HG03060 (cell line): ENCODE measurements around the gene CNTN4.

ENCODE experiments used
- ATAC-seq: cut with Tn5 transposase; IDR thresholded peaks from one replicate; pipeline ENCODE4 v1.9.1; 2021; ENCODE audit warnings: low read depth, moderate number of reproducible peaks; ENCODE audit not compliant: unreplicated experiment

Gene CNTN4

GRCh38 chr3:2375376-2375775, 276.7 kb downstream of the CNTN4 start:
- ATAC-seq: no peak

GRCh38 chr3:2377281-2377680, 278.6 kb downstream of the CNTN4 start:
- ATAC-seq: no peak

DNA sequence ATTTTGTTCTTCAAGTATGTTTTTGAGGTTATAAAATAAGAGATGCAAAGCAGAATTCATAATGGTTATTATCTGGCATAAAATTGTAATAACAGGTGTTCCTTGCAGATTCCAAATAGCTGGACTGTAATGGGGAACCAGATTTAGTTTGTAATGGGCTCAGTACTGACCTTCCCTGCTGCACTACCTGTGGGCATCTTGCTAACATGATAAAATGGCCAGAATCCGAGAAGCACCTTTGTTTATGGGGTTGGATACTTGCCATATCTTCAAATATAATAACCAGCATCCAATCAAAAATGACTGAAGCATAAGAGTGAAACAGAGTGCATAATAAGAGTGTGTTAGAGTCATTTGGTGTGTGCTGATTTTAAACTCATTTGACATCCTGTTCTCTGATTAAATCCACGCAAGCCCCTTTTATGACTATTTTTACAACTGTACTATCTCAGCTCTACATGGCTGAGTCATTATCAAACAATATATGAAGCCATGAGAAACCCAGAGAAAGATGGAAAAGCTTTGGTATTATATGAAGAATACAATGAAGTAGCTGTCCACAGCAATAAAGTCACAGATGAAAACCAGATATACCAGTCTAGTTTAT, 292.4 kb downstream of the CNTN4 start:
- no peak for ATAC-seq

GRCh38 chr3:2391896-2392295, 293.2 kb downstream of the CNTN4 start:
- no peak for ATAC-seq

GRCh38 chr3:2392981-2393380, 294.3 kb downstream of the CNTN4 start:
- ATAC-seq: no peak

DNA sequence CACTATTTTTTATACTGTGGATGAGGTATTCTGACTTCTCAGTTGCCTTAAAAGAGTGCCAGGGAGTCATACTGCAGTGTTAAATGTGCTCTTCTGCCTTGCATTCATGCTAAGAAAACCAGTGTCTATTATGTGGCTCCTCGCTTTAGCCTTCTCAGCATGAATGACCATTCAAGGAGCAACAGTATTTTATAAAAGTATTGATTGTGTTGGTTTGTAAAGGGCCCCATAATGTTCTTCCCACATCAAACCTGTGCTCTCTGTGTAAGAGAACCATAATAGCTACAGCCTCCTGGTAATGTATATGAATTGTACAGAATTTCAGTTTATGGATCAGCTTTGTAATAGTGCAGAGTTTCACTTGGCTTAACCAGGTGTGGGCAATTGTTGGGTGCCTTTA, 316.4 kb downstream of the CNTN4 start:
- ATAC-seq: no peak

DNA sequence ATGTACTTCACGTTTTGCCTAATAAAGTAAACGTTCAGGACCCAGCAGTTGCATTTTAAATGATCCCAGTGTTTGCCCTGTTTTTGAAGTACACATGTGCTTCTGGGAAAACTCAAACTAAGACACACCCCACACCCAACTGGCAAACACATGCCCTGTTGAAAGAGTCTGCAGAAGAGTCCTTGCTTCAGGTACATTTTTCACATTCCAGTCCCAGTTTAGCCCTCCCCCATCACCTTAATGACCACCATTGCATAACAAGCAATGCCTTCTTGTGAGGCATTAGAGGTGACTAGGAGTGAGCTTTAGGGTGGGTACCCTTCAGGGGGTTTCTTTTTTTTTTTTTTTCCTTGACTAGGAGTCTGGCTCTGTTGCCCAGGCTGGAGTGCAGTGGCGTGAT, 322.3 kb downstream of the CNTN4 start:
- ATAC-seq: no peak

GRCh38 chr3:2423143-2423542, 324.5 kb downstream of the CNTN4 start:
- ATAC-seq: no peak

- ATAC-seq: no peak
Measured at GRCh38 chr3:2441558-2441957, 342.9 kb downstream of the CNTN4 start.

- no peak for ATAC-seq
Measured at GRCh38 chr3:2446146-2446545, 347.5 kb downstream of the CNTN4 start.

GRCh38 chr3:2452249-2452648, 353.6 kb downstream of the CNTN4 start:
- ATAC-seq: no peak

DNA sequence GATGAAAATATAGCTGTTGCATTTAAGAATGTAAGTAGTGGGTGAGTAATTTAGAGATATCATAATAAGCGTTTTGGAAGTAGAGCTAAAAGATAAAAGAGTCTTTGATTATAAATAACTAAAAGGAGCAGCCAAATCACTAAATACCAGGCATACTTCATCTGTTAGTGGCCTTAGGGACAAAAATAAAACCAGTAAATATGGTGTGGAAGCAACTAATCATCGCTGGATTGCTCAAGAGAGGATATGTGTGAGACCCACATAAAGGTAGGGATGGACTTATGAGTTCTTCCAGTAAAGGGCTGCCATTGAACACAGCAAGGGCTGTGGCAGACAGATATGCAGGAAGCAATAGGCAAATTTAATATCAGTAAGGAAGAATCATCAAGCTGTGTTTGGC, 356.2 kb downstream of the CNTN4 start:
- no peak for ATAC-seq

DNA sequence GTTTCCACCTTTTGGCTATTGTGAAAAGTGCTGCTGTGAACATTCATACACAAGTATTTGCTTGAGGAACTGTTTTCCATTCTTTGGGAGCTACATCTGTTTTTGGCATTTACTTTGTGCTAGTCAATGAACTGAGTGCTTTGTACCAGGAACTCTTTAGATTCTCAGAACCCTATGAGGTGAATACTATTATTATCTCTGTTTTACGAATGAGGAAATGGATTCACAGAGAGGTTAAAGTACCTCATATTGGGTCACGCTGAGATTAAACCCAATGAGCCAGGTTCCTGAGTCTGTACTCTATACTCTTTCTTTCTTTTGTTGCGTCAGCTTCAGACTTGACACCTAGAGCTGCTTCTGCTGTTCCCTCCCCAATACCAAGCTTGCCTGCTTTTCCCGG, 358.1 kb downstream of the CNTN4 start:
- no peak for ATAC-seq

GRCh38 chr3:2458816-2459215, 360.1 kb downstream of the CNTN4 start:
- ATAC-seq: no peak

DNA sequence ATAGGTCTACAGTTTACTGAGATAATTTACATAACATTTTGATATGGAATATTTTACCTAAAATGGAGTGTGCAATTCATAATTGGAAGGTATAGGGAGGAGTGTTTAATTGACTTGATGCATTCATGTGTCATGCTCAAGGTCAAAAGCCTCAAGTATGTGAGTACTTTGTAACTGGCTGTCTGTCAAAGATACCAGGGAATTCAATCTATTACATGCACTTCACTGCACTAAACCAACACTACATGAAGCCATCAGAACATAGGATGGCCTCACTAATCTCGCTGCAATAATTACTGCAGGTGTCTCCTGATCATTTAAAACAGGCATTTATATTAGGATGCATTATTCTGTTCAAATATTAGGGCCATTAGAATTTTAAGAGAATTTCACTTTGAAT, 367.2 kb downstream of the CNTN4 start:
- no peak for ATAC-seq

DNA sequence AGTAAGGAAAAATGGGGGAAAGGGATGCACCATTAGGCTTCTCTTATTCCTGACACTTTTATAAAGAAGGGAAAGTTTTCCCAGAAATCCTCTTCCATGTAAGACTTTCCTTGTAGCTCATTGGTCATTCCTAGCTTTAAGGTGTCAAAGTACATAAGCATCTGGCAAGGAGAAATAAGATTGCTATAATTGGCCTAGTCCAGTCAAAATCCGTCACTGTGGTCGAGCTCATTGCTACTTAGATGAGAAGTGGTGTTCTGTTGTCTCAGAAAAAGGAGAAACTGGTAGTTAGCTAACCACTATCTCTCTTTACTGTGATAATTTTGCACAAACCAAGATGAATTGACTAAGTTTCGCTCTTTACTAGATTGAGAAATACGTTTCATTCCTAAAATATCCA, 370.1 kb downstream of the CNTN4 start:
- no peak for ATAC-seq

DNA sequence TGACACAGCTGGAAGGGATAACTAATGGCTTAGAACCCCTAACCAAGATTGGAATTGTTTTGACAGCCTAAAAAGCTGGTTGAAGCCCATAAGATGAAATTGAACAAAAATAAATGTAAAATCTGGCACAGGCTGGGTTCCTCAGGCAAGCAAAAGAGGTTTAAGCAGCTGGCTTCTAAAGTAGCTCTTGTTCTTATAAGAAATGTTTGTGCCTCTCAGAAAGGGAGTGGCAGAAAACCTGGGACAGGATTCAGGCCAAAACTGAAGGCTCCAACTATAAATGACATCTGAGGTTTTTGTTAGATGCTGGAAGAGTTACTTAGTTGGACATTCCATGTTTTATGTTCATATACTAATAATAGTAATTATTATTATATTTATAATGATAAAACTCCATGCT, 378.3 kb downstream of the CNTN4 start:
- ATAC-seq: no peak

DNA sequence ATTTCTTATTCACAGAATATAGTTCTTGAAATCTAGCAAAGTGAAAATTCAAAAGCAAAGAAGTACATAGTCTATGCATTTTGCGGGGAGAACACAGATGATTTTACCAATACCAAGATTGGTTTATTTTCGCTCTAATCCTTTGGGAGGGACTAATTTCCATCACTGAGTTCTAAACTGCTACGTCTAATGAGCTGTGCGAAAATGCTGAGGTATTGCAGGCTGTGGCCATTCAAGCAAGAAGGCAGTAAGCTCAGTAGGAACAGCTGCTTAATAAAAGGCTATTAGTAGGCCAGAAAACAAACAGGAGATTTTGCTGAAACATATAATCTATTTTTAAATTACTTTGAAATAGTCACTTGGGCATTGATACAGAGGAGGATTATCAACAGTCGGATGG, 379.0 kb downstream of the CNTN4 start:
- ATAC-seq: no peak

DNA sequence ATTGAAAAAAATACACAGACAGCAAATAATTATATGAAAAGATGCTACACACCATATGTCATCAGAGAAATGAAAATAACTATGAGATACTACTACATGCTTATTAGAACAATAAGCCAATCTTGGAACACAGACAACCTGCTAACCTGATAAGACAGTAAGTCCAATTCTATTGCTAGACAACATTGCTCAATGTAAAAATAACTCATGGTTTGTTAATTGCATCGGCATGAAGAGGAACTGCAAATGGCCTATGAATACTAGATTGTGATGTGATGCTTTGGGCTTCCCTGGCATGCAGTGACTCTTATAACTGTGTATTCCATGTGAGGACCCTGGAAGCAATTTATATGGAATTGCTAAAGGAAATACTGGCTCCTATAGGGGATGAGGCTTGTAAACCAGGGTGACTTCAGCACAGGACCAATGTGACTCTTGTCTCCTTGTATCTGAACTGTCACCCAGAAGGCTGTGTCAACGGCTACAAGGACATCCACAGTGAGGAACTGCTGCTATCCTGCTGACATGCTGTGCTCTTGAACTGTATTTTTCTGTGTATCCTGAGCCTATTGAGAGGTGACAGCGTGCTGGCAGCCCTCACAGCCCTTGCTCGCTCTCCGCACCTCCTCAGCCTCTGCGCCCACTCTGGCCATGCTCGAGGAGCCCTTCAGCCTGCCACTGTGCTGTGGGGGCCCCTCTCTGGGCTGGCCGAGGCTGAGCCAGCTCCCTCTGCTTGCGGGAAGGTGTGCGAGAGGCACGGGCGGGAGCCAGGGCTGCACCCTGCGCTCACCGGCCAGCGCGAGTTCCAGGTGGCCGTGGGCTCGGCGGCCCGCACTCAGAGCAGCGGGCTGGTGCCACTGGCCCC, 385.7 kb downstream of the CNTN4 start:
- no peak for ATAC-seq

GRCh38 chr3:2485027-2485375, 386.3 kb downstream of the CNTN4 start:
- ATAC-seq: no peak

DNA sequence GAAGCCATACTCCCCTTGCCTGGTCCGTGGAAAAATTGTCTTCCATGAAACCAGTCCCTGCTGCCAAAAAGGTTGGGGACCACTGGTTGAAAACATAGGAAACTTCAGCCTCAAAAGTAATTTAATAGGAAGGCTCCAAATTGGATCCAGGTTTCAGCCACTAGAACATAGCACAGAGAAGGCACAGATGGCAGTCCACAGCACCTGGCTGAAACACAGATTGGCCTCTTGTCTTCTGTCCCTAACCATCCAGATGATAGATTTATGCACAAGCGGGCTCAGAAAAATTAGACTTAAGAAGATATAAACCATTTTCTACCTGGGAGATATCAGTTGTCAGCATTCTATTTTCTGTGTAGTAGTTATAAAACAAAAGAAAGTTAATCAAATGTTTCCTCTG, 397.1 kb downstream of the CNTN4 start:
- ATAC-seq: no peak

DNA sequence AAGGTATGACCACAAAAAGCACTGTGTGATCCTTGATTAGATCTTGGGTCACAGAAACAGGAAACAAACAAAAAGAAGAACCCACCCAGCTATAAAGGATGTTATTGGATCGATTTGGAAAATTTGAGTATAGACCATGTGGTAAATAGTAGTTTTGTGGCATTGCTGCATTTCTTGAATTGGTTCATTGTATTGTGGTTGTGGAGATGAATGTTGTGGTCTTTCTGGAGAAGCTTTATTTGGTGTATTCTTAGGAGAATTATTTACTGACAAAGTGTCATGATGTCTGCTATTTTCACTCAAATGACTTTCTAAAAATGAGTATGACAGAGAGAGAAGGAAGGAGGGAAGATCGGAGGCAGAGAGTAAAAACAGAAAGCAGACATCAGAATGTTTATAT, 406.2 kb downstream of the CNTN4 start:
- ATAC-seq: no peak
